Measurements from ENCODE around the gene MAP1B. TPM values are rescaled to one million over a fixed set of nuclear protein-coding genes. Genes with fewer than 3 reads are reported as not detected.

Gene MAP1B
- polyA plus RNA-seq, 3 donors, result 12.1 to 13.7 (median 12.3) TPM

DNA sequence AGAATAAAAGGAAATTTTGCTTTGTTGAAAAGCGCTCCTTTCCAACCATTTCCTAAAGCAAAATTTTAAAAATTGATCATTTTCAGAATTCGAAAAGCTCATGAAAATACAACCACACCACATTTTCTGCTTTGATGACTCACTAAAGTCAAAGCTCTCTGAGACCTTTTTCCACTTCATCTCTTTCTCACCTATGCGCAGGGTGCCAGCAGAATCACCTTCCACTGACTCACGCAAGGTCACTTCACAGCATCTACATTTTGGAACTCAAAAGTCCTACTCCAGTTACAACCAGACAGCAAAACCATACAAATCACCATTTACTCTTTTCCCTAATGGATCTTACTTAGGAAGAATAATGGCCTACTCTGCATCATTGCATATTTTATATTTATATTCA lies 106.2 kb downstream of the MAP1B start:
- no peak for DNase-seq (ENCODE audit: low read depth in 3 of 3, low spot score in 2 of 3)

- DNase-seq (ENCODE audit: low read depth in 3 of 3, low spot score in 2 of 3), result no peak
Measured at GRCh38 chr5:72214168-72214567, 106.9 kb downstream of the MAP1B start.

GRCh38 chr5:72216756-72217155 lies 109.5 kb downstream of the MAP1B start:
- no peak for DNase-seq (ENCODE audit: low read depth in 3 of 3, low spot score in 2 of 3)

DNA sequence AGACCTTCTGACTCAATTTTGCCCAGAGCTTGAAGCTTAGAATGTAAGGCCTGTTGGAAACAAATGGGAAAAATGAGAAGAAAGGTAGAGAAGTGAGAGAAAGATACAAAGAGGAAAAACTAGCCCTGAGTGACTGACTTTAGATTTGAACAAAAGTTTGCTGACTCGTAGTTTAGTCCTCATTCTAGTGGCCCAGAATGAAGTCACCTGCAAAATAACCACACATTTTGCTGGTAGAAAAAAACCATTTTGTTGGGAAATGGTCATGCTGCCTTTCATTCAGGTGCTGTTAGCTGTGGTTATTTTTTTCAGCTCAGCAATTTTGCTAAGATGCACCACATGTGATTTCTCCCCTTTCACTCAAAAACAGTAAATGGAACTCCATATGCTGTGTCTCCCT lies 113.8 kb downstream of the MAP1B start:
- DNase-seq (ENCODE audit: low read depth in 3 of 3, low spot score in 2 of 3), result no peak

DNA sequence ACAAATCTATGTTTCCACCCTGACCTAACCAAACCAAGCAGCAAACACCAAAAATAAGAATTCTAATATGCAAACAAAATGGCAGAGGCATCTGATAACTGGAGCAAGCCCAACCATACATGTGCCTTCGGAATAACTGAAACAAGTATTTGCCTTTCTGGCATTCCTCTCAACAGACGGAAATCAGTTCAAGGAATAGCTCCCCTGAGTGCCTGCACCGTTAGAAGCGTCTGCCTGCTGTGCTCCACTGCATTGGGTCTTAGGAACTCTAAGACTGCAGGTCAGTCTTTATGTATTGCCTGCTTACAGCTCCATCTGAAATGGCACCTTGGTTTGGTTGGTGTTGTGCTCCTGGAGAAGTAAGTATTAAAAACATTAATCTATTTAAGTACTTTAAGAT lies 114.3 kb downstream of the MAP1B start:
- no peak for DNase-seq (ENCODE audit: low read depth in 3 of 3, low spot score in 2 of 3)

GRCh38 chr5:72222521-72222920 lies 115.2 kb downstream of the MAP1B start:
- DNase-seq (ENCODE audit: low read depth in 3 of 3, low spot score in 2 of 3), result no peak

DNA sequence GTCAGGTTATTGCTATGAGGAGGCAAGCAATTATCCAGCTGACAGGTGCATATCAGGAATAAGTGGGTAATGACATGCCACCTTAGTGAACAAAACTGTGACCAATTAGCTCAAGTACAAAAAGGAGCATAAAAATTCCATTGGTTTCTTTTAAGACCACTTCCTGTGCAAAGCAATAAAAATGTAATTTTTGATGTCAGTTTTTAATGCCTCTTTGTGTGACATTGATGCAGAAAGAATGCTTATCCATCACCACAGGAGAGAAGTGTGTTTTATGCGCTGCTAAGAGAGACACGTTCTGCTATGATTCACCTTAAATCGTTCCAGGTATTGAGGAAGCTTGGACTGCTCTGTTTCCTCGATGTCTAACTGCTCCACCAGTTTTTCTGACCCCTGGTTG lies 116.1 kb downstream of the MAP1B start:
- DNase-seq (ENCODE audit: low read depth in 3 of 3, low spot score in 2 of 3), result no peak

DNA sequence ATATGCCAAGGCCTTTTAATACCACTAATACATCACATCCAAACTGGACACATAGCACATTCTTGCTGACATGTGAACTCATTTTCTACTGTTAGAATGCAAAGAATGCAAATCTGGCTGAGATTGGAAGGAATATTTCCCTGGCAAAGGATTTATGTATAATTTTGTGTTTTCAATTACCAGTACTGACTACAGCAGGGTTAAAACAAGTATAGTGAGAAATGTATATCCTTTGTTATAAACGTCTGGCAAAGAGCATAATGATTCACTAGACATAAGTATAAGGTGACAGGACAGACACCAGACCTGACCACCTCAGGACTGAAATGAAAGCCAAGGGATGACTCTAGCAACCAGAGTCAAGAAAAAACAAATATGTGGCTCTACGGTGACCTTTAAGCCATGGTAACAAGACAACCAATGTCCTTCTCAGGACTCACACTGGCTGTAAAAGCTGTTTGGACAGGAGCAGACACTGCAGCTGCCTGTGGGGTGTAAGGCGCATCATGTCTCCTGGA lies 117.7 kb downstream of the MAP1B start:
- DNase-seq (ENCODE audit: low read depth in 3 of 3, low spot score in 2 of 3), result no peak

DNA sequence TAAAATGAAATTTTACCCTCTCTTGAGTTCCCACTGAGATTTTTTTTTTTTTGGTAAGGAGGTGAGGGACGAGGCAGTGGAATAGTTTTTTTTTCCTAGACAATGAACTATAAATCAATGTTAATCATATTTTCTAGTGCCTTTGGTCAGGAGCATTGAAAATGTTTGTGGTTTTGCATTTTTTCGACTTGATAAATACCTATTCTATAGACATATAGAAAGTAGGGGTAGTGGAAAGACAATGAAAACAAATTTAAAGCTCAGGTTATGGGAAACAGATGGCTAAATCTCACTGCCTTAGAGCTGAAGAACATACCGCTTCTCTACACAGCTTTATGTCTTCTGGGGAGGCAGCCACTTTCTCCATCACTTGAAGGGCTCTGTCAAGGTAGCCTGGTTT lies 118.5 kb downstream of the MAP1B start:
- DNase-seq (ENCODE audit: low read depth in 3 of 3, low spot score in 2 of 3), result no peak

- DNase-seq (ENCODE audit: low read depth in 3 of 3, low spot score in 2 of 3), result no peak
Measured at GRCh38 chr5:72226950-72227349, 119.7 kb downstream of the MAP1B start.

DNA sequence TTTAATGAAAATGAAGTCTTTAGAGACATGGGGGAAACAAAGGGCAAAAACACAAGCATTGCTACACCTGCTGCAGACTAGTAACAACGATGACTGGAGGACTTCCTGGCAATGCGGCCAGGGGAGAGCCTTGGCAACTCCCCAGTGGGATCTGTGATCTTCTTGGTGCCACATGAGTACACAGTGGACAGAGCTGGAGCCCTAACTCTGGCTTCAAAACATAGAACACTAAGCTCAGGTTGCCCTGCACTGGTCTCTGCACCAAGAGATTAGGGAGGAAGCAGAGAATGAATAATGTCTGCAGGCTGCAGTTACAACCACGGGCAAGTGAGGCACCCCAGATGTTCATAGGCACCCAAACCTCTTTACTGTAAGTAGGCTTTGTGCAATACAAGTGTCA lies 121.7 kb downstream of the MAP1B start:
- no peak for DNase-seq (ENCODE audit: low read depth in 3 of 3, low spot score in 2 of 3)

GRCh38 chr5:72231991-72232703 lies 124.9 kb downstream of the MAP1B start:
- DNase-seq (ENCODE audit: low read depth in 3 of 3, low spot score in 2 of 3), result no peak

GRCh38 chr5:72232838-72233237 lies 125.6 kb downstream of the MAP1B start:
- no peak for DNase-seq (ENCODE audit: low read depth in 3 of 3, low spot score in 2 of 3)

DNA sequence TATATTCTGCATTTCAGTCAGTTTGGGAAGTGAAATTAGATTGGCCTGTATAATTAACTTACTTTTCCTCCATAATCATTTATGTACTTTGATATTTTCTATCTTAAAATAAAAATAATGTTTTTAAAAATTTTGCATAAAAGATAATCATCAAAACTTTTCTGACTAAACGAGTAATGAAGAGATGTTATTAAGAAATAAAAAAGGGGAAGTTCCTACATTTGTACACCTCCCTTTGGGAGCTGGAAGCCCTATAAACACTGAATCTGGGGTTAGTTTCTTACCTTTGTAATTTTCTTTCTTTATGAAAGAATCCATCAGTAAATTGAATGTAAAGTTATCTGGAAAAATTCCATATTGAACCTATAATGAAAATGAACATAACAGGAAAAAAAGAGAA lies 126.6 kb downstream of the MAP1B start:
- DNase-seq (ENCODE audit: low read depth in 3 of 3, low spot score in 2 of 3), result no peak

GRCh38 chr5:72234265-72234700 lies 127.0 kb downstream of the MAP1B start:
- DNase-seq (ENCODE audit: low read depth in 3 of 3, low spot score in 2 of 3), result no peak

DNA sequence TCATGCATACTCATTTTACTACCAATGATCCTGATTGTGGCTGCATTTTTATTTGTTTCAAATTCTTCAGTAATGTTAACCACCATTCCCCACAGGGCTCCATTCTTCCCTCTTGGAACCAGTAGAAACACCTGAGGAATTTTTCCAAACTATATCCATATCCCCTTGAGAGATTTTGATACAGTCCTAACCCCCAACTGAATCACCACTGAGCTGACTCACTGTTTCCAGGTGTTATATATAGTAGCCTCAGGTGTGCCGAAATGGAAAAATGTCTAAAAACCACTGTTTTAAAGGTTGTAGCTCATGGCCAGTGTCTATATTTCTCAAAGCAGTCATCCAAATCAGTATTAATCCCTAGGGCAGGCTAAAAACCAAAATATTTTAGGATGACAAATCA lies 127.6 kb downstream of the MAP1B start:
- no peak for DNase-seq (ENCODE audit: low read depth in 3 of 3, low spot score in 2 of 3)

DNA sequence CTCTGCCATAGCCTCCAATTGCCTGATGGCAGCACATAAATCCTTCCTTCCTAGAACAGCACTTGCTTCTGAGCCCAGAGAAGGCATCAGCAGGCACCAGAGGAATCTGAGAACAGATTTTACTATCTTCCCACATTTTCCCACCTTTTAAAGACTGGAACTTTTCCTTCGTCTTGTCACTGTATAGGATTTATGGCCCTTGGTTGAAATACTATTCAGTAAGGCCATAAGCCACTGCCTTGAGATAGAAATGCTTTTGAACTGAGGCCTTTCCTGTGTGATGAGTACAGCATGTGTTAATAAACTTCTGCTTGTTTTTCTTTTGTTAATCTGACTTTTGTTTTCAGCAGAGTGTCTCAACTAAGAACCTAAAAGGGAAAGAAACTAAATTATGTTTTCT lies 128.4 kb downstream of the MAP1B start:
- DNase-seq (ENCODE audit: low read depth in 3 of 3, low spot score in 2 of 3), result no peak

- DNase-seq (ENCODE audit: low read depth in 3 of 3, low spot score in 2 of 3), result no peak
Measured at GRCh38 chr5:72237415-72237814, 130.1 kb downstream of the MAP1B start.

- DNase-seq (ENCODE audit: low read depth in 3 of 3, low spot score in 2 of 3), result no peak
Measured at GRCh38 chr5:72237879-72238278, 130.6 kb downstream of the MAP1B start.

DNA sequence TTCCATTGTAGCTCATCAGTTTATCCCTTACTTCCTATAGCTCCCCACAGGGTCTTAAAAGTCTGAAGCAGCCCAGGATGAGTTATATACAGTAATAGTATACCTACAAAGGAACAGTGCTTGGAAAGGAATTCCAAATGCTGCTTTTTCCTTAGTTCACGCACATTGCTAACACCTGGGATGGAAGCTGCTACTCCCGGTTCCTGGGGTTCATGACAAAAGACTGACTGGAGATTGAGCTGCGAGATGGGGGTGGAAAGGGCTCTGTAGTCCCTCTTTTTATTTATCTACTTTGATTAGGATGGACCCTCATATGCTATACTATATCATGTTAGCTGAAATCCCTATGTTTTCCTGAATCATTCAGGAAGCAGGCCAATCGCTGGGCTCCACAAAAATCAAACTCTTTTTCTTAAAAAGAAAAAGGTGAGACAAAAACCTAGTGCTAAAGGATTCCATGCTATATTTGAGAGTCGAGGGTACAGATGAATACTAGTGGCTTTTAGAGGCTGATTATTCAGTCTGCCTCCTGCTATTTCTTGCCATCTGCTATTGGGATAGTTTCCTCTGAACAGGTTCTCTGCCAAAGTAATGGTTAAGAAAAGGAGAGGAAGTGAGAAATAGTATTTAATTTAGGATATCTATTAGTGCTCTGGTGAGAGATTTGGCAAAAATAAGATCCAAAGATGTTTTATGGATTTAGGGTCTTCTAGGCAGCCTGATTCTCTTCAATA lies 131.6 kb downstream of the MAP1B start:
- no peak for DNase-seq (ENCODE audit: low read depth in 3 of 3, low spot score in 2 of 3)

- no peak for DNase-seq (ENCODE audit: low read depth in 3 of 3, low spot score in 2 of 3)
Measured at GRCh38 chr5:72241346-72242003, 134.2 kb downstream of the MAP1B start.

Measured in right renal cortex interstitium (tissue), 3 donors.